ENCODE measurements around the gene POU2F3.

POU2F3 gene

DNA sequence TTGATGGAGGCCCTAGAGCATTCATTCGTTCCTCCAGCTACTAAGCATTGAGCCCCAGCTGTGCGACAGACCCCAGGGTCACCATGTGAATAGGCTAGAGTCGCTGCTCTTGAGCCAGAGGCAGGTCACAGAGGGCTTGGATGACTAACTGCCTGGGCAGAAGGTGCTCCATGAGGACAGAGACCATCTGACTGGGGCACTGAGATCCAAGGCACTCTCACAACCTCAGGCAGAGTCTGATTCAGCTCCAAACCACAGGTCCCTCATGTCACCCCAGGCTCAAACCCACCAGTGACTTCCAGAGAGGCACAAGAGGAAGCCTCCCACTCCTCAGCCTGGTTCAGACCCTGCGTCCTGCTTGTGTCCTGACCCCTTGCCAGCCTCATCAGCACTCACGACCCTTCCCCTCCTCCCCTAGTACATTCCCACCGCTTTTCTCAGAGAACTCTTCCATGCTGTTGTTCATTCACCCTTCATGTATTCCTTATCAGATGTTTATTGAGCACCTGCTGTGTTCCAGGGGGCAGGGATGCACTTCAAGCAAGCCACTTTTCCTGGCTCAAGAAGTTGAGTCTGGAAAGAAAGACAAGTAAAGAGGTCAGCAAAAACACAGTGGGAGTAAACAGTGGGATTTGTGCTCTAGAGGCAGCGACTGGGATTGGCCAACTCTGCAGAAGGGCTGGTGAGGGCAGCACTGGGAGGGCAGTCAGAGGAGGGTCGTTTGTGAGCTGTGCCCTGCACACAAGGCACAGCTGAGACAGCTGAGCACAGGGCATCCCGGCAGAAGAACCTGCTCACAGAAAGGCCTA is 19.8 kb upstream of the POU2F3 start:
- no peaks in the 10 kb centered on the region for H4K20me1 ChIP-seq (ENCODE audit: insufficient read depth, low read length)
- H3K36me3 ChIP-seq (replicated peaks; ENCODE audit: low read depth, low read length): no peaks in the 10 kb centered on the region
- H3K4me1 ChIP-seq (ENCODE audit: low read length): peaks cover 6% of the 10 kb centered on the region; the same call in 1 of the 2 replicates
- no peak overlapping the region for H3K4me2 ChIP-seq (ENCODE audit: low read length)
- no peak overlapping the region for H3K27ac ChIP-seq (ENCODE audit: low read length)
- no peak overlapping the region for H2AFZ ChIP-seq (ENCODE audit: low read depth, low read length)
- no peaks in the 10 kb centered on the region for H3K27me3 ChIP-seq (ENCODE audit: low read depth, low read length)
- H3K9me3 ChIP-seq (ENCODE audit: insufficient read depth, low read length): no peaks in the 10 kb centered on the region
- no peak overlapping the region for H3K4me3 ChIP-seq (ENCODE audit: low read length)
- no peaks in the 10 kb centered on the region for H3K79me2 ChIP-seq (ENCODE audit: low read length)
- TF ChIP-seq EZH2phosphoT487 (IDR thresholded peaks at IDR 0.05; ENCODE audit: low read depth): no peak
- TF ChIP-seq, protein P1, sequence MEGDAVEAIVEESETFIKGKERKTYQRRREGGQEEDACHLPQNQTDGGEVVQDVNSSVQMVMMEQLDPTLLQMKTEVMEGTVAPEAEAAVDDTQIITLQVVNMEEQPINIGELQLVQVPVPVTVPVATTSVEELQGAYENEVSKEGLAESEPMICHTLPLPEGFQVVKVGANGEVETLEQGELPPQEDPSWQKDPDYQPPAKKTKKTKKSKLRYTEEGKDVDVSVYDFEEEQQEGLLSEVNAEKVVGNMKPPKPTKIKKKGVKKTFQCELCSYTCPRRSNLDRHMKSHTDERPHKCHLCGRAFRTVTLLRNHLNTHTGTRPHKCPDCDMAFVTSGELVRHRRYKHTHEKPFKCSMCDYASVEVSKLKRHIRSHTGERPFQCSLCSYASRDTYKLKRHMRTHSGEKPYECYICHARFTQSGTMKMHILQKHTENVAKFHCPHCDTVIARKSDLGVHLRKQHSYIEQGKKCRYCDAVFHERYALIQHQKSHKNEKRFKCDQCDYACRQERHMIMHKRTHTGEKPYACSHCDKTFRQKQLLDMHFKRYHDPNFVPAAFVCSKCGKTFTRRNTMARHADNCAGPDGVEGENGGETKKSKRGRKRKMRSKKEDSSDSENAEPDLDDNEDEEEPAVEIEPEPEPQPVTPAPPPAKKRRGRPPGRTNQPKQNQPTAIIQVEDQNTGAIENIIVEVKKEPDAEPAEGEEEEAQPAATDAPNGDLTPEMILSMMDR (IDR thresholded peaks at IDR 0.05; ENCODE audit: low read depth, low read length): no peak
- H3K9ac ChIP-seq (ENCODE audit: low read length): no peak overlapping the region

DNA sequence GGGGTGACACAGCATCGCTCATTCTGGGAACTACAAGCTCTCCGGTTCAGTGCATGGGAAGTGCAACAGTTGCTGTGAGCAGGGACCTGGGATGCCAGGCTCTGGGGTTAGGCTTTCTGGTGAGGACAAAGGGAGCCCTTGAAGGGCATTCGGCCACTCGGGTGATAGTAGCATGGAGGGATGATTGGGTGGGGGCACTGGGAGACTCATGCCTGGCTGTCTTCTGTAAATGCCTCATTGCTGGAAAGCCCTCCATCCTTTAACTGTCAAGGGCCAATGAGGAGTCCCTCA is 19.2 kb upstream of the POU2F3 start:
- Histone ChIP-seq H3K9me3 (ENCODE audit: insufficient read depth, low read length) (no peaks in the 10 kb centered on the region), H2AFZ (ENCODE audit: low read depth, low read length) (no peak overlapping the region), H3K36me3 (replicated peaks; ENCODE audit: low read depth, low read length) (no peaks in the 10 kb centered on the region), H4K20me1 (ENCODE audit: insufficient read depth, low read length) (no peaks in the 10 kb centered on the region), H3K27ac (ENCODE audit: low read length) (no peak overlapping the region), H3K79me2 (ENCODE audit: low read length) (no peaks in the 10 kb centered on the region), H3K4me2 (ENCODE audit: low read length) (no peak overlapping the region), H3K27me3 (ENCODE audit: low read depth, low read length) (no peaks in the 10 kb centered on the region), H3K4me1 (ENCODE audit: low read length) (peaks cover 7% of the 10 kb centered on the region; the same call in 1 of the 2 replicates), H3K9ac (ENCODE audit: low read length) (no peak overlapping the region), H3K4me3 (ENCODE audit: low read length) (no peak overlapping the region)
- TF ChIP-seq EZH2phosphoT487 (IDR thresholded peaks at IDR 0.05; ENCODE audit: low read depth): no peak
- TF ChIP-seq, protein P1 (IDR thresholded peaks at IDR 0.05; ENCODE audit: low read depth, low read length): no peak

DNA sequence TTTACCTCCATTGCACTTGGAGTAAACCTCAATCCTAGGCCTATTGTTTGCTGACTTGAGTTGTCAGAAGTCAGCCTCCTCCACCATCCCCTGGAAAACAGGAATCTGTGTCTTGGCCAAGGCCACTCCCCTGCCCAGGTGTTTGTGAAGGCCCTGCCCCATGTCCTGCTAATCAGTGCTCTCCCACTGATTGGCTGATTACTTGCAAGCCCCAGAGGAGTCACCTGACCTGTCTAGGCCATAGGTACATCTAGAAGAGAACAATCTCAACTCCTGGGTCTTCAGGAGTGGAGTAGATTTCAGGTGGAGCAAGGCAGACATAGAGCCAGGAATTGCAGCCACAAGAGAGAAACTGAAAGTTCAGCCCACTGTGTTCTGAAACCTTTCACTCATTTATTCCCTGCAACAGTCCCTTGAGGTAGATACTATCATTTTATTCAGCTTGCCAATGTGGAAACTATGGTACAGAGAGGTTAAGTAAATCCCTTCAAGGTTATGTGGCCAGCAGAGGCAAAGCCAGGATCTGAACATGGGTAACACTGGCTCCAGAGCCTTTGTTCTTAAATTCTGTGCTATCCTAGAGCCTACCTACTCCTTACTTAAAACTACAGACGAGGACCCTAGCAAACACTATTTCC is 18.7 kb upstream of the POU2F3 start:
- no peak overlapping the region for H3K27ac ChIP-seq (ENCODE audit: low read length)
- no peaks in the 10 kb centered on the region for H3K27me3 ChIP-seq (ENCODE audit: low read depth, low read length)
- TF ChIP-seq EZH2phosphoT487 (IDR thresholded peaks at IDR 0.05; ENCODE audit: low read depth): no peak
- TF ChIP-seq, protein P1 (IDR thresholded peaks at IDR 0.05; ENCODE audit: low read depth, low read length): no peak
- H4K20me1 ChIP-seq (ENCODE audit: insufficient read depth, low read length): no peaks in the 10 kb centered on the region
- no peak overlapping the region for H3K4me2 ChIP-seq (ENCODE audit: low read length)
- peaks cover 7% of the 10 kb centered on the region; the same call in 1 of the 2 replicates for H3K4me1 ChIP-seq (ENCODE audit: low read length)
- H3K4me3 ChIP-seq (ENCODE audit: low read length): no peak overlapping the region
- no peaks in the 10 kb centered on the region for H3K36me3 ChIP-seq (replicated peaks; ENCODE audit: low read depth, low read length)
- no peaks in the 10 kb centered on the region for H3K79me2 ChIP-seq (ENCODE audit: low read length)
- no peak overlapping the region for H3K9ac ChIP-seq (ENCODE audit: low read length)
- no peaks in the 10 kb centered on the region for H3K9me3 ChIP-seq (ENCODE audit: insufficient read depth, low read length)
- H2AFZ ChIP-seq (ENCODE audit: low read depth, low read length): no peak overlapping the region

DNA sequence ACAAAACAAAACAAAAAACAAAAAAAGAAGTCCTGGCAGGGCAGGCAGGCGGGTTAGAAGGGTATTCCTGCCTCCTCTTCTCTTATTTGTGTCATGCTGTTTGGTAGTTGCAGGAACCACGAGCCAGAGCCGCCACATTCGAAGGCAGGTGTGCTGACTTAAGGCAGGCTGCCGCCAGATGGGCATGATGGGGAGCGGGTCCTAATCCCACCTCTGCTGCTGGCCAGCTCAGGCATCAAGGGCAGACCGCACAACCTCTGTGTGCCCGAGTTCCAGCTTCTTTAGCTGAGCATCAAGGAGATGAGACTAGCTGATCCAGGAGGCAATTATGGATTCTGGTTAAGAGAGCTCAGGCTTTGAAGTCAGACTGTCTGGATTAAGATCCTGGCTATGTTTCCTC is 17.0 kb upstream of the POU2F3 start:
- H3K27ac ChIP-seq (ENCODE audit: low read length): no peak overlapping the region

More for the DNA sequence above, 17.0 kb upstream of the POU2F3 start:
- Histone ChIP-seq H3K36me3 (replicated peaks; ENCODE audit: low read depth, low read length) (no peaks in the 10 kb centered on the region), H3K27me3 (ENCODE audit: low read depth, low read length) (no peaks in the 10 kb centered on the region), H3K9me3 (ENCODE audit: insufficient read depth, low read length) (no peaks in the 10 kb centered on the region), H3K4me2 (ENCODE audit: low read length) (no peak overlapping the region), H2AFZ (ENCODE audit: low read depth, low read length) (no peak overlapping the region), H4K20me1 (ENCODE audit: insufficient read depth, low read length) (no peaks in the 10 kb centered on the region), H3K4me1 (ENCODE audit: low read length) (peaks cover 15% of the 10 kb centered on the region), H3K79me2 (ENCODE audit: low read length) (no peaks in the 10 kb centered on the region), H3K9ac (ENCODE audit: low read length) (no peak overlapping the region), H3K4me3 (ENCODE audit: low read length) (no peak overlapping the region)
- TF ChIP-seq EZH2phosphoT487 (IDR thresholded peaks at IDR 0.05; ENCODE audit: low read depth): no peak
- TF ChIP-seq, protein P1 (IDR thresholded peaks at IDR 0.05; ENCODE audit: low read depth, low read length): no peak
